ENCODE measurements around the gene COL5A3. TPM values are rescaled to one million over a fixed set of nuclear protein-coding genes. Genes with fewer than 3 reads are reported as not detected.
A peak's percentile ranks its signal among the peaks of the same experiment; 100 is the strongest.
"Not testable (repeated sequence)": the region's sequence is repeated elsewhere in the genome, so short reads cannot be mapped to it uniquely, and the experiment has no call there.

COL5A3 gene
- total RNA-seq, 4 donors from 2014 or later: 9.8 to 30.8 (median 25.2) TPM

- TF ChIP-seq EP300 (IDR thresholded peaks at IDR 0.05): no peak
- TF ChIP-seq CTCF (IDR thresholded peaks at IDR 0.05): peak in 3 of 4 experiments; percentile 90 to 97 (median 95)
- peak; percentile 85 for TF ChIP-seq POLR2AphosphoS5 (IDR thresholded peaks at IDR 0.05)
- WGBS, 2 donors (ENCODE audit: low coverage in 1 of 2): 30 to 60% methylated on average over 1 to 2 of the region's 29 CpGs
- peak; percentile 98 for ATAC-seq
- Histone ChIP-seq H3K27ac (no peak overlapping the region), H3K36me3 (no peaks in the 10 kb centered on the region), H3K27me3 (peaks cover 61% of the 10 kb centered on the region), H3K4me1 (peaks cover 0 to 9% (median 0%) of the 10 kb centered on the region in 3 donors), H3K9me3 (no peaks in the 10 kb centered on the region), H3K4me3 (no peak overlapping the region)
Observed at GRCh38 chr19:10027158-10027997, 17.1 kb upstream of the COL5A3 start.

- H3K36me3 ChIP-seq: no peaks in the 10 kb centered on the region
- H3K4me1 ChIP-seq: peaks cover 0 to 9% (median 0%) of the 10 kb centered on the region in 3 donors
- WGBS, 2 donors (ENCODE audit: low coverage in 1 of 2): 90 to 94% methylated on average over 2 to 3 of the region's 3 CpGs
- ATAC-seq: no peak
- no peak overlapping the region for H3K4me3 ChIP-seq
- H3K27me3 ChIP-seq: peaks cover 57% of the 10 kb centered on the region
- no peaks in the 10 kb centered on the region for H3K9me3 ChIP-seq
- no peak overlapping the region for H3K27ac ChIP-seq
- TF ChIP-seq EP300 (IDR thresholded peaks at IDR 0.05) (no peak), CTCF (IDR thresholded peaks at IDR 0.05) (no peak), POLR2A (IDR thresholded peaks at IDR 0.05) (no peak), POLR2AphosphoS5 (IDR thresholded peaks at IDR 0.05) (no peak)
Observed at GRCh38 chr19:10026744-10027143, 16.4 kb upstream of the COL5A3 start.

GRCh38 chr19:10023096-10023495 lies 12.8 kb upstream of the COL5A3 start:
- 78 to 88% methylated on average over 3 to 5 of the region's 5 CpGs for WGBS, 2 donors (ENCODE audit: low coverage in 1 of 2)
- H3K9me3 ChIP-seq, ATAC-seq: not testable (repeated sequence)

GRCh38 chr19:10021863-10022262 lies 11.6 kb upstream of the COL5A3 start:
- Histone ChIP-seq H3K27ac (no peak overlapping the region), H3K4me1 (no peaks in the 10 kb centered on the region), H3K9me3 (no peaks in the 10 kb centered on the region), H3K27me3 (peaks cover 60% of the 10 kb centered on the region), H3K4me3 (no peak overlapping the region), H3K36me3 (no peaks in the 10 kb centered on the region)
- ATAC-seq: no peak
- 76% methylated on average over 2 of the region's 2 CpGs; no CpG with 5 or more reads in 1 of the 2 donors for WGBS, 2 donors (ENCODE audit: low coverage in 1 of 2)
- TF ChIP-seq POLR2AphosphoS5 (IDR thresholded peaks at IDR 0.05) (no peak), POLR2A (IDR thresholded peaks at IDR 0.05) (no peak), EP300 (IDR thresholded peaks at IDR 0.05) (no peak), CTCF (IDR thresholded peaks at IDR 0.05) (no peak)

More at GRCh38 chr19:10023096-10023495, 12.8 kb upstream of the COL5A3 start:
- H3K36me3 ChIP-seq, H3K4me1 ChIP-seq, H3K4me3 ChIP-seq, H3K27ac ChIP-seq: not testable (repeated sequence)
- peaks cover 59% of the 10 kb centered on the region for H3K27me3 ChIP-seq

- Histone ChIP-seq H3K27me3 (peaks cover 61% of the 10 kb centered on the region), H3K36me3 (no peaks in the 10 kb centered on the region), H3K9me3 (no peaks in the 10 kb centered on the region), H3K4me1 (no peaks in the 10 kb centered on the region), H3K27ac (no peak overlapping the region), H3K4me3 (no peak overlapping the region)
- WGBS, 2 donors (ENCODE audit: low coverage in 1 of 2): 75 to 76% methylated on average over 6 to 10 of the region's 23 CpGs
- TF ChIP-seq EP300 (IDR thresholded peaks at IDR 0.05) (no peak), POLR2A (IDR thresholded peaks at IDR 0.05) (no peak), CTCF (IDR thresholded peaks at IDR 0.05) (no peak), POLR2AphosphoS5 (IDR thresholded peaks at IDR 0.05) (no peak)
- no peak for ATAC-seq
Observed at GRCh38 chr19:10021446-10021845, 11.1 kb upstream of the COL5A3 start.

Measured in gastroesophageal sphincter (tissue), 4 donors.